Fibroblast of villous mesenchyme (primary cell): ENCODE data around the gene CACNA1B. TPM values are rescaled to one million over a fixed set of nuclear protein-coding genes. Genes with fewer than 3 reads are reported as not detected.
"Not testable (repeated sequence)": the region's sequence is repeated elsewhere in the genome, so short reads cannot be mapped to it uniquely, and the experiment has no call there.

ENCODE experiments used
- DNase-seq: peaks from one replicate; pipeline ENCODE4 v3.0.0-alpha.2; 2010; ENCODE audit warnings: low read depth
- H3K4me3 ChIP-seq: 2 replicates; pipeline ENCODE4 v1.5.1; 2011; ENCODE audit warnings: low read depth, mild to moderate bottlenecking, low read length
- total RNA-seq: library from RNA; depleted of rRNA; stranded (reverse); fragments of >200 nt; gene quantifications from 2 replicates; pipeline ENCODE4 v1.2.3, GENCODE V29; 2012
- TF ChIP-seq, protein P1 (sequence below): IDR thresholded peaks from 2 replicates; pipeline ENCODE4 v1.5.1; 2012; ENCODE audit warnings: low read depth, mild to moderate bottlenecking, low read length; ENCODE audit not compliant: insufficient read depth

CACNA1B gene
- total RNA-seq, 1 donor, result 0.43 TPM

DNA sequence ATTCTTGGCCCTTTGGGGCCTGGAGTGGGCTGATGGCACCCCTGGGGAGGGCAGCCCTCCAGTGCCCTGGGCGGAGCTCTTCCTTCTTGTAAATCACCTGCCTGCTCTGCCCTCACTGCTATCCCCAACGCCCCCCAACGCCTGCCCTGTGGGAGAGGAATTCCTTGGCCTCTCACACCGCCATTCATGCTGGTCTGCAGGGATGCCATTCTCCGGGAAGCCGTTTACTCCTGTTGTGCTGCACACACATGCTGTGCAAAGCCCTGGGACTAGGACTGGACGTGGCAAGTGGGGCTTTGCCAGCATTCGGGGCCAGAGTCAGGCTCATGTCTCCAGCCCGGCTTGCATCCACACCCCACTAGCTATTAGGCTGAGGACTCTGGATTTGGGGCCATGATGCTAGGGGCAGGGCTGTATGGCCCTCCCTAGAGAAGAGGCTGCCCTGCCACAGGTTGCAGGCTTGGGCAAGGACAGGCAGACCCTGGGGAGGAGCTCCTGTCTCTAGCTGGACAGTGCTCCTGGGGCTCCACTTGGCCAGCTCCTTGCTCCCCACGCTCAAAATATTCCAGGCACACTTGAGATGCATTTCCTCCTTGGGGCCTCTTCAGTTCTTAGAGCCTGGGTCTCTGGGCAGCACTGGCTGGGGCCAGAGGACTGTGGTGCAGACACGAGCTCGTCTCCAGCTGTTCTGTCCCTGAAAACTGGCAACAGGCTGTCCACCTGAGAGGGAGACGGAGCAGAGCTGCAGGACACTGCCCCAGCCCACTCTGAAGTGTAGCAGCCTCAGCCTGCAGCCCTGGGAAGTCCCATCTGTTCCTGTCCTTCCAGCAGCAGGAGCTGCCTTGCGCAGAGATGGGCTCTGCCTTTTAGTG is 226.9 kb downstream of the CACNA1B start:
- TF ChIP-seq, protein P1, sequence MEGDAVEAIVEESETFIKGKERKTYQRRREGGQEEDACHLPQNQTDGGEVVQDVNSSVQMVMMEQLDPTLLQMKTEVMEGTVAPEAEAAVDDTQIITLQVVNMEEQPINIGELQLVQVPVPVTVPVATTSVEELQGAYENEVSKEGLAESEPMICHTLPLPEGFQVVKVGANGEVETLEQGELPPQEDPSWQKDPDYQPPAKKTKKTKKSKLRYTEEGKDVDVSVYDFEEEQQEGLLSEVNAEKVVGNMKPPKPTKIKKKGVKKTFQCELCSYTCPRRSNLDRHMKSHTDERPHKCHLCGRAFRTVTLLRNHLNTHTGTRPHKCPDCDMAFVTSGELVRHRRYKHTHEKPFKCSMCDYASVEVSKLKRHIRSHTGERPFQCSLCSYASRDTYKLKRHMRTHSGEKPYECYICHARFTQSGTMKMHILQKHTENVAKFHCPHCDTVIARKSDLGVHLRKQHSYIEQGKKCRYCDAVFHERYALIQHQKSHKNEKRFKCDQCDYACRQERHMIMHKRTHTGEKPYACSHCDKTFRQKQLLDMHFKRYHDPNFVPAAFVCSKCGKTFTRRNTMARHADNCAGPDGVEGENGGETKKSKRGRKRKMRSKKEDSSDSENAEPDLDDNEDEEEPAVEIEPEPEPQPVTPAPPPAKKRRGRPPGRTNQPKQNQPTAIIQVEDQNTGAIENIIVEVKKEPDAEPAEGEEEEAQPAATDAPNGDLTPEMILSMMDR, result no peak
- H3K4me3 ChIP-seq, result no peak overlapping the region
- DNase-seq, result no peak

DNA sequence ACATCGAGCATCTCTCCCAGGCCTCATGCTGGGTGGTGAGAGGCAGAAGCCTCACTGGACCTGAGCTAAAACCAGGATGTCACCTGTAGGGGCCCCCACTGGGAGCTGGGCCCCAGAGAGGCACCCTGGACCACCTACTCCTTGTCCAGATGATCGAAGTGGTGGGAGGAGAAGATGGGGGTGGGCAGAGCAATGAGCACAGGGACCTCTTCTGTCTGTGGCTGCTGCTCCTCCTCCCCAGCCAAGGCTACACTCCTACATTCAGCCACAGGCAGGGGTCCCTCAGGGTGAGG is 227.5 kb downstream of the CACNA1B start:
- no peak for DNase-seq
- H3K4me3 ChIP-seq, result no peak overlapping the region
- TF ChIP-seq, protein P1, result no peak

DNA sequence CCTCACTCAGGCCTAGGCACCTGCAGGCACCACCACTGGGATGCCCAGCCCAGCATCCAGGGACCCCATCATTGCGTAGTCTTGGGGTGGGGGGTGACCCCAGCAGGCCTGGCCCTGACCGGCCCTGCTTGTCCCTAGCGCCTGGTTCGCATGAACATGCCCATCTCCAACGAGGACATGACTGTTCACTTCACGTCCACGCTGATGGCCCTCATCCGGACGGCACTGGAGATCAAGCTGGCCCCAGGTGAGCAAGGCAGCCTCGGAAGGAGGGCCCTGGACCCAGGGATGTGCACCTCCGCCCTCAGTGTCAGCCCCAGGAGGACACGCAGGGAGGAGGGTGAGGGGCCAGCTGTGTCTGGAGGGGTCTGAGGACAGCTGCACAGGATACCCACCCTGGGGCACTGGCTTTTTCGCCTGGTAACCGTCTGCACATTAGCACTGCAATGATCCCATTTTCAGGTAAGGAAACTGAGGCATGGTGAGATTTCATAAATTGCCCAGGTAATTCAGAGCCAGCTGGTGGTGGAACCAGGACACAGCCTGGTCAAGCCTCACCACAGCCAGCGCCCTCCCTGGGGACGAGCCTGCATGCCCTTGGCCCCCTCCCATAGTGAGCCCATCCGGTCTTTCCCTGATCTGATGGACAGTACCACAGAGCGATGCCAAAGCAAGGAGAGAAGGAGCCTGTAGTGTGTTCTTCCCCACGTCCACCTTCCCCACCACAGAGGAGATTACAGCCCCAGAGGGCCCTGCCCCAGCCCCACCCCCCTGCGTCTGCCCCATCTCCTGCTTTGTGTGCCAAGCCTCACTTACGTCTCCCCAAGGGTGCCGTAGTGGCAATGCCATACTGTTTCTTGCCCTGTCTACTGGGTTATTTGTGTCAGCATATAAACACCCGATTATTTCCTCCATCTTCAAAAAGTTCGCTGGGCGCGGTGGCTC is 228.3 kb downstream of the CACNA1B start:
- DNase-seq, result no peak
- H3K4me3 ChIP-seq, result no peak overlapping the region
- TF ChIP-seq, protein P1, result no peak

DNA sequence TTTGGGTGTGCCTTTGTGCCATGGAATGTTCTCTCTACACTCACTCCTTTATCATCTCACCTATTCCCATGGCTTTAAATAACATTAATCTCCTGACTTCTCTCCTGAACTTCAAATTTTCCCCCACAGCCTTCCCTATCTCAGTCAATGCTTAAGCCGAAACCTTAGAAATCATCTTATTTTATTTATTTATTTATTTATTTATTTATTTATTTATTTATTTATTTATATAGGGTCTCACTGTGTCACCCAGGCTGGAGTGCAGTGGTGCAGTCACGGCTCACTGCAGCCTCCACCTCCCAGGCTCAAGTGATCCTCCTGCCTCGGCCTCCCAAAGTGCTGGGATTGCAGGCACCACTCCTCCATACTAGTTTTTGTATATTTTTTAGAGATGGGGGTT is 229.5 kb downstream of the CACNA1B start:
- DNase-seq, H3K4me3 ChIP-seq: not testable (repeated sequence)

DNA sequence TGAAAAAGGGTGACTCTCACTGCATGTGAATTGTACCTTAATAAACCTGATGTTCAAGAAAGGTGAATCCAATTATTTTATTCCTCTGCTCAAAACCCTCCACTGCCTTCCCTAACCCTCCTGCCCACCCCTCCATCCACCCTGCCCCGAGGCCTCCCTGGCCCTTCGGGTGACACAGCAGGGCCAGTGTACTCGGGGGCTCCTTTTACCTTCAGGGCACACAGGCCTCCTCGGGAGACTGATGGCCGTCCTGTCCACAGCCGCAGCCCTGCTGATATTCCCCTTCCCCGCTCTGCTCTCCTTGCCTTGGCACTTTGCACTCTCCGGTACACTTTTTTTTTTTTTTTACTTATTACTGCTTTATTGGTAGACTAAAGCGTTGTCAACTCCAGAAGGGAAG is 234.0 kb downstream of the CACNA1B start:
- TF ChIP-seq, protein P1, result no peak
- H3K4me3 ChIP-seq, result no peak overlapping the region
- DNase-seq, result no peak

DNA sequence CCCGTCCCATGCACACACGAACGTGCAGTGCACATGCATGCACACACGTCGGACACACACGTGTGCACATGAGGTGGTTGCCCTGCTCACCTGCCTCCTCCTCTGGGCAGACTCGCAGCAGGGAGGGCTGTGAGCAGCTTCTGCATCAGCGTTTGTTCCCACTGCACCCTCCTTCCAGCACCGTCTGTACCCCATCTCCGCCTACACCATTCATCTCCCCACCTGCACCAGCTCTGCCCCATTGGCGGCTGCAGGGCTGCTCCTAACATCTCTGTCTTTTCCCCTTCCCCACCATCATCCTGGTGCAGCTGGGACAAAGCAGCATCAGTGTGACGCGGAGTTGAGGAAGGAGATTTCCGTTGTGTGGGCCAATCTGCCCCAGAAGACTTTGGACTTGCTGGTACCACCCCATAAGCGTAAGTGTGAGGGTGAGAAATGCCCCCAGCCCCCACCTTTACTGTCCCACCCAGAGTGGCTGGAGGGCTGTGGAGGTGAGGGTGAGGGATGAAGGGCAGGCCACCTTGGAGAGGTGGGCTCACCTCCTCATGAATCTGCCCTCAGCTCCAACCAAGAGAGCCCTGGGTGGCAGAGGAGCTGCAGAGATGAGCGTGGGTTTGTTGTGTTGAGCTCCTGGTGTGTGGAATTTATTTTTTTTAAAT is 234.6 kb downstream of the CACNA1B start:
- no peak for DNase-seq
- no peak overlapping the region for H3K4me3 ChIP-seq
- TF ChIP-seq, protein P1, result no peak
